Endodermal cell (in vitro differentiated cells): ENCODE data around the gene ABHD14A. TPM values are rescaled to one million over a fixed set of nuclear protein-coding genes. Genes with fewer than 3 reads are reported as not detected.

Source experiments
- DNase-seq: peaks from one replicate; pipeline ENCODE4 v3.0.0-alpha.2; 2017
- H3K27ac ChIP-seq: 2 replicates; pipeline ENCODE4 v1.5.1; 2013; ENCODE audit warnings: mild to moderate bottlenecking, low read depth, low read length, moderate library complexity
- H3K27me3 ChIP-seq: 2 replicates; pipeline ENCODE4 v1.6.1; 2013; ENCODE audit warnings: mild to moderate bottlenecking, low read length, moderate library complexity; ENCODE audit not compliant: insufficient read depth, control insufficient read depth, poor library complexity, severe bottlenecking
- H3K36me3 ChIP-seq: 2 replicates; pipeline ENCODE4 v1.7.0; 2013; ENCODE audit warnings: mild to moderate bottlenecking, low read length, moderate library complexity; ENCODE audit not compliant: control insufficient read depth, insufficient read depth
- H3K4me1 ChIP-seq: one replicate; pipeline ENCODE4 v1.7.0; 2013; ENCODE audit warnings: low read length; ENCODE audit not compliant: control insufficient read depth, insufficient read depth
- H3K4me3 ChIP-seq: 2 replicates; pipeline ENCODE4 v1.5.1; 2013; ENCODE audit warnings: mild to moderate bottlenecking, low read length, moderate library complexity
- H3K9ac ChIP-seq: 2 replicates; pipeline ENCODE4 v1.6.1; 2013; ENCODE audit warnings: mild to moderate bottlenecking, low read length, moderate library complexity; ENCODE audit not compliant: poor library complexity, severe bottlenecking; ENCODE audit errors: extremely low read depth
- H3K9me3 ChIP-seq: 2 replicates; pipeline ENCODE4 v1.6.1; 2013; ENCODE audit warnings: mild to moderate bottlenecking, low read length, moderate library complexity; ENCODE audit not compliant: control insufficient read depth
- H3K27ac Mint-ChIP-seq: 2 replicates; pipeline ENCODE4 v1.8.0; 2020; ENCODE audit warnings: mixed read lengths
- H3K27me3 Mint-ChIP-seq: 2 replicates; pipeline ENCODE4 v1.8.0; 2021; ENCODE audit warnings: mild to moderate bottlenecking, mixed read lengths; ENCODE audit not compliant: insufficient read depth
- H3K36me3 Mint-ChIP-seq: 2 replicates; pipeline ENCODE4 v1.8.0; 2020; ENCODE audit warnings: low read depth, mixed read lengths
- H3K4me1 Mint-ChIP-seq: 2 replicates; pipeline ENCODE4 v1.8.0; 2020; ENCODE audit warnings: mixed read lengths
- H3K4me3 Mint-ChIP-seq: 2 replicates; pipeline ENCODE4 v1.8.0; 2020; ENCODE audit warnings: mild to moderate bottlenecking, moderate library complexity, mixed read lengths
- H3K9me3 Mint-ChIP-seq: 2 replicates; pipeline ENCODE4 v1.8.0; 2020; ENCODE audit warnings: mild to moderate bottlenecking, mixed read lengths
- WGBS, 2 experiments: methylation state at CpG; one replicate each; pipeline versions ENCODE4 v1.1.5 to v1.1.7; 2013; ENCODE audit warnings: missing lambda C conversion rate in 2 of 2, mixed read lengths in 1 of 2; ENCODE audit not compliant: insufficient coverage in 1 of 2, insufficient read length in 1 of 2; 5-methylcytosine and 5-hydroxymethylcytosine counted together
- total RNA-seq, 2 donors: library from RNA; stranded (reverse); fragmentation: NEBNext Ultra II Directional in 1 of 2; extraction: Animal tissue kit (Norgen Biotek cat#: 25700) in 1 of 2; gene quantifications; 2 replicates in 1 of 2; 3 replicates in 1 of 2; pipeline ENCODE4 v1.2.1, GENCODE V29; 2021
- TF ChIP-seq, protein P1 (sequence below): fragments of 200-600 bp; sonication (generic); conservative IDR thresholded peaks from 2 replicates; pipeline ENCODE4 v1.5.0; 2021; ENCODE audit warnings: antibody characterized with exemption, mild to moderate bottlenecking

The ABHD14A gene
- total RNA-seq, 2 donors from 2014 or later, result 9.6 to 10.1 TPM

DNA sequence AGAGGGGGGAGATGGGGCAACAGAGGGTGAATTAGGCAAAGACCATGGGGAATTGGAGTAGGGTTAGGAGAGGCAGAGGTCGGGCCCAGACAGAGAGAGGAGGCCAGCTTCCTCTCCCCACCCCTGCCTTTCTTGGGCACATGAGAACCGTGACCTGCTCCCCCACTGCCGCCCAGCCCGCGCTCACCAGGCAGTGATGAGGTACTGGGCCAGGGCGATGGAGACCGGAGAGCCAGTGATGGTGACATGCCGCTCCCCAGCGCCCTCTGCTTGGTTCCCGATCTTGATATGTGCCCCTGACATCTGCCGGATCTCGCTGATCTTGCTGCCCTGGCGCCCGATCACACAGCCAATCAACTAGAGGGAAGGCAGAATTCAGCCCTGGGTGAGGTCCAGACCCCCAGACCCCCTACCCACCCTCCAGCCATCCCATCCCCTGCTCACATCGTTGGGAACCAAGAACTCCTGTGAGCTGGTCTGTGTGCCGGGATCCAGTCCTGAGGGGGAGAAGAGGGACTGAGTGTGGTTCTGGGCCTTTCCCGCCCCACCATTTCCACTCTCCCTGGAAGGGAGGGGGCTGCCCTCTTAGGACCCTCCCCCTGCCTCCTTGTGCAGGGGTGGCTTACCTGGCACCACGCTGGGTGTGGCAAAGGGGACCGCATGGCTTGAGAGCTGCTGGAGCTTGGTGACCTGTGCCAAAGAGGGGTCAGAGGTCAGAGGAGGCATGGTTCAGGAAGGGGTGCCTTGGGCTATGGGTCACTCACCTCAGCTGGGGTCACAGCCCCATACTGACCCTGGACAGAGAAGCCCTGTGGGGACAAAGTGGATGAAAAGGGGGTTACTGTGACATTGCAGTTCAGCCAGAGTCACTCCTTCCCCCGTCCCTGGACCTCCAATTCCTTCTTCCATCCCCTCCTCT lies 16.0 kb upstream of the ABHD14A start:
- H3K4me1 Mint-ChIP-seq, result peaks cover 13% of the 10 kb centered on the region
- Histone ChIP-seq H3K4me1 (peaks cover 8% of the 10 kb centered on the region), H3K36me3 (peaks cover 59% of the 10 kb centered on the region), H3K27ac (no peak overlapping the region), H3K27me3 (peaks cover 19% of the 10 kb centered on the region), H3K9me3 (no peaks in the 10 kb centered on the region), H3K9ac (no peak overlapping the region), H3K4me3 (no peak overlapping the region)
- peaks cover 22% of the 10 kb centered on the region for H3K27me3 Mint-ChIP-seq
- WGBS, 2 experiments, result 96 to 98% methylated on average over 15 to 20 of the region's 20 CpGs
- DNase-seq, result no peak
- peaks cover 13% of the 10 kb centered on the region for H3K36me3 Mint-ChIP-seq
- no peak overlapping the region for H3K27ac Mint-ChIP-seq
- TF ChIP-seq, protein P1, sequence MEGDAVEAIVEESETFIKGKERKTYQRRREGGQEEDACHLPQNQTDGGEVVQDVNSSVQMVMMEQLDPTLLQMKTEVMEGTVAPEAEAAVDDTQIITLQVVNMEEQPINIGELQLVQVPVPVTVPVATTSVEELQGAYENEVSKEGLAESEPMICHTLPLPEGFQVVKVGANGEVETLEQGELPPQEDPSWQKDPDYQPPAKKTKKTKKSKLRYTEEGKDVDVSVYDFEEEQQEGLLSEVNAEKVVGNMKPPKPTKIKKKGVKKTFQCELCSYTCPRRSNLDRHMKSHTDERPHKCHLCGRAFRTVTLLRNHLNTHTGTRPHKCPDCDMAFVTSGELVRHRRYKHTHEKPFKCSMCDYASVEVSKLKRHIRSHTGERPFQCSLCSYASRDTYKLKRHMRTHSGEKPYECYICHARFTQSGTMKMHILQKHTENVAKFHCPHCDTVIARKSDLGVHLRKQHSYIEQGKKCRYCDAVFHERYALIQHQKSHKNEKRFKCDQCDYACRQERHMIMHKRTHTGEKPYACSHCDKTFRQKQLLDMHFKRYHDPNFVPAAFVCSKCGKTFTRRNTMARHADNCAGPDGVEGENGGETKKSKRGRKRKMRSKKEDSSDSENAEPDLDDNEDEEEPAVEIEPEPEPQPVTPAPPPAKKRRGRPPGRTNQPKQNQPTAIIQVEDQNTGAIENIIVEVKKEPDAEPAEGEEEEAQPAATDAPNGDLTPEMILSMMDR, result no peak
- no peak overlapping the region for H3K4me3 Mint-ChIP-seq
- H3K9me3 Mint-ChIP-seq, result no peaks in the 10 kb centered on the region

DNA sequence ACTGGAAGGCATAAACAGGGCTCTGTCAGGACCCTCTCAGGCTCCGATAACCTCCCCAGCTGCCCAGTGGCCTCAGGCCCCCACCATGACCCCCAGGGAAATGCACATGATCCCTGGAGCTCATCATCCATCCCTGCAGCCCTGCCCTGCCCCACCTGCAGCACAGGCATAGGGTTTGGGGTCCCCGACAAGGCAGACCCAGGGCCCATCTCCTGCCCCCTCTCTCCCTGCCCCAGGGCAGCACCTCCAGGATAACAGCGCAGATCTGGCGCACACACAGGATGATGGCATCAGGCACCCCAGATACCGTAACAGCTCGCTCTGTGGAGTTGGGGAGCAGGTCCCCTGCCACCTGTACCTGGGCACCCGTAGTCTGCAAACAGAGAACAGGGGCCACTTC lies 15.2 kb upstream of the ABHD14A start:
- Mint-ChIP-seq H3K4me3 (no peak overlapping the region), H3K27ac (no peak overlapping the region), H3K36me3 (peaks cover 13% of the 10 kb centered on the region), H3K27me3 (peaks cover 15% of the 10 kb centered on the region), H3K4me1 (peaks cover 13% of the 10 kb centered on the region), H3K9me3 (no peaks in the 10 kb centered on the region)
- H3K36me3 ChIP-seq, result peaks cover 59% of the 10 kb centered on the region
- H3K9me3 ChIP-seq, result no peaks in the 10 kb centered on the region
- no peak overlapping the region for H3K4me3 ChIP-seq
- DNase-seq, result no peak
- TF ChIP-seq, protein P1, result no peak
- WGBS, 2 experiments, result 96 to 100% methylated on average over 3 to 7 of the region's 7 CpGs
- peaks cover 8% of the 10 kb centered on the region for H3K4me1 ChIP-seq
- H3K27me3 ChIP-seq, result peaks cover 11% of the 10 kb centered on the region
- no peak overlapping the region for H3K27ac ChIP-seq
- no peak overlapping the region for H3K9ac ChIP-seq

DNA sequence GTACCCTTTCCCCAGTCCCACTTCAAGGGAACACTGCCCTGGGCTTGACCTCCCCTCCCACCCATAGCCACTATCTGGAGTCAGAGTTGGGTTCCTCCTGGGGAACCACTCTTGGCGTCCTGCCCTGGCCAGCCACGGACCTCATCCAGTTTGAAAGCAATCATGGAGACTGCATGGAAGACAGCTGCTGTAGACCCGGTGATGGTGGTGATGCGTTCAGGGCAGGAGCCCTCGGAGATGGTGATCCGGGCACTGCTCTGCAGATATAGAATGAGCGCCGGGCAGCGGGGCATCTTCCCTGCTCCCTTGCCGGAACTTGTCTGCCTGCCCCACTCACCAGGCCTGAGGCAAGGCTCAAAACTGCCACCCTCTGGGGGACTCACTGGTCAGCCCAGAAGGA lies 14.5 kb upstream of the ABHD14A start:
- H3K36me3 ChIP-seq, result peaks cover 59% of the 10 kb centered on the region
- Mint-ChIP-seq H3K4me3 (no peak overlapping the region), H3K9me3 (no peaks in the 10 kb centered on the region), H3K27ac (no peak overlapping the region), H3K36me3 (peaks cover 13% of the 10 kb centered on the region), H3K27me3 (peaks cover 7% of the 10 kb centered on the region), H3K4me1 (peaks cover 17% of the 10 kb centered on the region)
- WGBS, 2 experiments, result 93 to 94% methylated on average over 8 to 10 of the region's 10 CpGs
- no peak overlapping the region for H3K4me3 ChIP-seq
- no peaks in the 10 kb centered on the region for H3K9me3 ChIP-seq
- H3K4me1 ChIP-seq, result peaks cover 14% of the 10 kb centered on the region
- DNase-seq, result no peak
- H3K9ac ChIP-seq, result no peak overlapping the region
- TF ChIP-seq, protein P1, result no peak
- H3K27ac ChIP-seq, result no peak overlapping the region
- peaks cover 4% of the 10 kb centered on the region for H3K27me3 ChIP-seq
